Stomach (tissue), 4 donors: ENCODE results near the gene WNT5B.

ENCODE experiments used
- CTCF ChIP-seq, 7 experiments: fragments of 450-650 bp in 4 of 7; fragments of 200-600 bp in 3 of 7; sonication (generic) in 3 of 7; IDR thresholded peaks; one replicate each; pipeline ENCODE4 v1.5.1; 2016 to 2019; ENCODE audit warnings: antibody characterized with exemption in 7 of 7, control low read depth in 2 of 7, mild to moderate bottlenecking in 1 of 7
- POLR2AphosphoS5 ChIP-seq, 3 donors: sonication (generic); formaldehyde crosslinking; IDR thresholded peaks; one replicate each; pipeline ENCODE4 v1.6.1; 2016; ENCODE audit warnings: antibody characterized with exemption in 3 of 3

GRCh38 chr12:1630827-1631591, 2.0 kb downstream of the WNT5B start:
- TF ChIP-seq CTCF (IDR thresholded peaks at IDR 0.05) (no peak), POLR2AphosphoS5 (IDR thresholded peaks at IDR 0.05) (no peak)
